ENCODE results near the gene ZBTB1.

GRCh38 chr14:64542836-64543201, 38.2 kb downstream of the ZBTB1 start:
- TF ChIP-seq POLR2A (IDR thresholded peaks at IDR 0.05), result no peak
- TF ChIP-seq CTCF (IDR thresholded peaks at IDR 0.05), result no peak

Measured in Peyer's patch (tissue), 4 donors.